ENCODE data around the gene RAB27B.

RAB27B gene

GRCh38 chr18:54888933-54889332, 60.7 kb downstream of the RAB27B start:
- Histone ChIP-seq H3K4me3 (IDR thresholded peaks at IDR 0.05; ENCODE audit: insufficient read depth, low read depth, low read length) (no peak overlapping the region), H3K4me1 (ENCODE audit: low read depth, poor library complexity, severe bottlenecking) (no peaks in the 10 kb centered on the region), H4K20me1 (ENCODE audit: insufficient read depth) (no peaks in the 10 kb centered on the region), H3K27ac (no peak overlapping the region), H3K9ac (no peak overlapping the region), H3K4me2 (no peak overlapping the region), H2AFZ (ENCODE audit: low read depth) (no peak overlapping the region), H3K79me2 (ENCODE audit: insufficient read depth, low read depth) (no peaks in the 10 kb centered on the region), H3K27me3 (ENCODE audit: insufficient read depth, low read depth) (no peaks in the 10 kb centered on the region), H3K36me3 (ENCODE audit: insufficient read depth) (no peaks in the 10 kb centered on the region)
- no peak for TF ChIP-seq CTCF (conservative IDR thresholded peaks at IDR 0.05; ENCODE audit: low read depth, low read length)

- Histone ChIP-seq H3K9ac (no peak overlapping the region), H3K27me3 (ENCODE audit: insufficient read depth, low read depth) (no peaks in the 10 kb centered on the region), H3K36me3 (ENCODE audit: insufficient read depth) (no peaks in the 10 kb centered on the region), H2AFZ (ENCODE audit: low read depth) (no peak overlapping the region), H4K20me1 (ENCODE audit: insufficient read depth) (no peaks in the 10 kb centered on the region), H3K4me2 (no peak overlapping the region), H3K79me2 (ENCODE audit: insufficient read depth, low read depth) (no peaks in the 10 kb centered on the region), H3K4me3 (IDR thresholded peaks at IDR 0.05; ENCODE audit: insufficient read depth, low read depth, low read length) (no peak overlapping the region), H3K27ac (no peak overlapping the region), H3K4me1 (ENCODE audit: low read depth, poor library complexity, severe bottlenecking) (no peaks in the 10 kb centered on the region)
- TF ChIP-seq CTCF (conservative IDR thresholded peaks at IDR 0.05; ENCODE audit: low read depth, low read length): no peak
Observed at GRCh38 chr18:54899500-54899899, 71.2 kb downstream of the RAB27B start.

GRCh38 chr18:54900290-54900689, 72.0 kb downstream of the RAB27B start:
- H2AFZ ChIP-seq (ENCODE audit: low read depth): no peak overlapping the region
- no peak overlapping the region for H3K9ac ChIP-seq
- no peaks in the 10 kb centered on the region for H3K27me3 ChIP-seq (ENCODE audit: insufficient read depth, low read depth)
- H3K4me1 ChIP-seq (ENCODE audit: low read depth, poor library complexity, severe bottlenecking): no peaks in the 10 kb centered on the region
- no peak overlapping the region for H3K4me2 ChIP-seq
- no peaks in the 10 kb centered on the region for H4K20me1 ChIP-seq (ENCODE audit: insufficient read depth)
- H3K79me2 ChIP-seq (ENCODE audit: insufficient read depth, low read depth): no peaks in the 10 kb centered on the region
- no peaks in the 10 kb centered on the region for H3K36me3 ChIP-seq (ENCODE audit: insufficient read depth)
- no peak for TF ChIP-seq CTCF (conservative IDR thresholded peaks at IDR 0.05; ENCODE audit: low read depth, low read length)
- H3K4me3 ChIP-seq (IDR thresholded peaks at IDR 0.05; ENCODE audit: insufficient read depth, low read depth, low read length): no peak overlapping the region
- no peak overlapping the region for H3K27ac ChIP-seq

- H4K20me1 ChIP-seq (ENCODE audit: insufficient read depth): no peaks in the 10 kb centered on the region
- H3K4me2 ChIP-seq: no peak overlapping the region
- no peak overlapping the region for H3K27ac ChIP-seq
- no peak for TF ChIP-seq CTCF (conservative IDR thresholded peaks at IDR 0.05; ENCODE audit: low read depth, low read length)
- H3K9ac ChIP-seq: no peak overlapping the region
- no peak overlapping the region for H2AFZ ChIP-seq (ENCODE audit: low read depth)
- no peaks in the 10 kb centered on the region for H3K79me2 ChIP-seq (ENCODE audit: insufficient read depth, low read depth)
- no peaks in the 10 kb centered on the region for H3K4me1 ChIP-seq (ENCODE audit: low read depth, poor library complexity, severe bottlenecking)
- no peaks in the 10 kb centered on the region for H3K36me3 ChIP-seq (ENCODE audit: insufficient read depth)
- no peak overlapping the region for H3K4me3 ChIP-seq (IDR thresholded peaks at IDR 0.05; ENCODE audit: insufficient read depth, low read depth, low read length)
- H3K27me3 ChIP-seq (ENCODE audit: insufficient read depth, low read depth): no peaks in the 10 kb centered on the region
Observed at GRCh38 chr18:54904581-54904980, 76.3 kb downstream of the RAB27B start.

GRCh38 chr18:54905629-54906028, 77.4 kb downstream of the RAB27B start:
- no peaks in the 10 kb centered on the region for H3K36me3 ChIP-seq (ENCODE audit: insufficient read depth)
- H3K4me3 ChIP-seq (IDR thresholded peaks at IDR 0.05; ENCODE audit: insufficient read depth, low read depth, low read length): no peak overlapping the region
- no peaks in the 10 kb centered on the region for H4K20me1 ChIP-seq (ENCODE audit: insufficient read depth)
- H3K4me2 ChIP-seq: no peak overlapping the region
- TF ChIP-seq CTCF (conservative IDR thresholded peaks at IDR 0.05; ENCODE audit: low read depth, low read length): no peak
- no peak overlapping the region for H2AFZ ChIP-seq (ENCODE audit: low read depth)
- H3K9ac ChIP-seq: no peak overlapping the region
- no peak overlapping the region for H3K27ac ChIP-seq
- no peaks in the 10 kb centered on the region for H3K27me3 ChIP-seq (ENCODE audit: insufficient read depth, low read depth)
- H3K79me2 ChIP-seq (ENCODE audit: insufficient read depth, low read depth): no peaks in the 10 kb centered on the region
- H3K4me1 ChIP-seq (ENCODE audit: low read depth, poor library complexity, severe bottlenecking): no peaks in the 10 kb centered on the region

Data from KMS-11 (cell line).